GM23338 (cell line): ENCODE results near the gene CRACR2B. TPM values are rescaled to one million over a fixed set of nuclear protein-coding genes. Genes with fewer than 3 reads are reported as not detected.

ENCODE experiments used
- ATAC-seq: fragments of 200-7000 bp; cut with Tn5 transposase; 3 replicates; pipeline ENCODE4 v1.9.1; 2020
- DNase-seq: peaks from one replicate; pipeline ENCODE4 v3.0.0-alpha.2; 2015; ENCODE audit warnings: low spot score
- H2AFZ ChIP-seq: fragments of 200-600 bp; sonication (generic); 2 replicates; pipeline ENCODE4 v1.8.0; 2016; ENCODE audit warnings: antibody characterized with exemption, mild to moderate bottlenecking, moderate library complexity
- H3F3A ChIP-seq: fragments of 200-600 bp; sonication (generic); replicated peaks from 2 replicates; pipeline ENCODE4 v1.8.0; 2017; ENCODE audit warnings: antibody characterized with exemption, mixed run types, low read depth
- H3K27ac ChIP-seq: fragments of 200-600 bp; sonication (generic); 2 replicates; pipeline ENCODE4 v1.6.1; 2016; ENCODE audit warnings: low read depth
- H3K27me3 ChIP-seq: fragments of 200-600 bp; sonication (generic); 2 replicates; pipeline ENCODE4 v1.8.0; 2016; ENCODE audit warnings: mild to moderate bottlenecking, mixed run types, moderate library complexity; ENCODE audit not compliant: insufficient read depth
- H3K36me3 ChIP-seq: fragments of 200-600 bp; sonication (generic); 2 replicates; pipeline ENCODE4 v1.8.0; 2016; ENCODE audit warnings: mild to moderate bottlenecking; ENCODE audit not compliant: insufficient read depth
- H3K4me1 ChIP-seq: fragments of 200-600 bp; sonication (generic); 2 replicates; pipeline ENCODE4 v1.8.0; 2016; ENCODE audit warnings: mild to moderate bottlenecking, moderate library complexity; ENCODE audit not compliant: insufficient read depth
- H3K4me2 ChIP-seq: fragments of 200-600 bp; sonication (generic); 2 replicates; pipeline ENCODE4 v1.7.1; 2017; ENCODE audit warnings: mixed run types
- H3K4me3 ChIP-seq: fragments of 200-600 bp; sonication (generic); 2 replicates; pipeline ENCODE4 v1.6.1; 2016; ENCODE audit warnings: mixed run types
- H3K79me2 ChIP-seq: fragments of 200-600 bp; sonication (generic); replicated peaks from 2 replicates; pipeline ENCODE4 v1.8.0; 2017; ENCODE audit warnings: mild to moderate bottlenecking; ENCODE audit not compliant: insufficient read depth
- H3K9me2 ChIP-seq: fragments of 200-600 bp; sonication (generic); 2 replicates; pipeline ENCODE4 v1.8.0; 2017; ENCODE audit not compliant: insufficient read depth
- H4K20me1 ChIP-seq: fragments of 200-600 bp; sonication (generic); replicated peaks from 2 replicates; pipeline ENCODE4 v1.8.0; 2017; ENCODE audit warnings: mild to moderate bottlenecking; ENCODE audit not compliant: insufficient read depth
- H3K27ac Mint-ChIP-seq: 2 replicates; pipeline ENCODE4 v1.8.0; 2020; ENCODE audit warnings: inconsistent platforms, mild to moderate bottlenecking, moderate library complexity, mixed read lengths
- H3K27me3 Mint-ChIP-seq: 3 replicates; pipeline ENCODE4 v1.8.0; 2022; ENCODE audit warnings: low read depth, mild to moderate bottlenecking, moderate library complexity, mixed read lengths, inconsistent platforms; ENCODE audit not compliant: insufficient read depth, poor library complexity
- H3K36me3 Mint-ChIP-seq: 3 replicates; pipeline ENCODE4 v1.8.0; 2021; ENCODE audit warnings: low read depth, mild to moderate bottlenecking, inconsistent platforms, moderate library complexity, mixed read lengths
- H3K4me1 Mint-ChIP-seq: 3 replicates; pipeline ENCODE4 v1.8.0; 2020; ENCODE audit warnings: mild to moderate bottlenecking, inconsistent platforms, mixed read lengths
- H3K4me3 Mint-ChIP-seq: 3 replicates; pipeline ENCODE4 v1.8.0; 2021; ENCODE audit warnings: moderate library complexity, mild to moderate bottlenecking, inconsistent platforms, mixed read lengths
- H3K9me3 Mint-ChIP-seq: 3 replicates; pipeline ENCODE4 v1.8.0; 2020; ENCODE audit warnings: moderate library complexity, mild to moderate bottlenecking, inconsistent platforms, mixed read lengths
- CREB1 ChIP-seq: fragments of 250-450 bp; sonication (Bioruptor Pico); IDR thresholded peaks from 2 replicates; pipeline ENCODE4 v1.5.0; 2020; ENCODE audit warnings: low read depth, mild to moderate bottlenecking, moderate library complexity
- CTCF ChIP-seq, 2 experiments: fragments of 200-600 bp in 1 of 2; sonication (generic) in 1 of 2; conservative IDR thresholded peaks; 2 replicates each; pipeline versions ENCODE4 v1.5.1 to v1.6.1; 2016 to 2017; ENCODE audit warnings: antibody characterized with exemption in 2 of 2, low read depth in 2 of 2, mild to moderate bottlenecking in 2 of 2, moderate library complexity in 1 of 2
- EZH2 ChIP-seq: fragments of 200-600 bp; sonication (generic); IDR thresholded peaks from one replicate; pipeline ENCODE4 v1.8.0; 2017; ENCODE audit warnings: antibody characterized with exemption, mild to moderate bottlenecking, low read depth; ENCODE audit not compliant: unreplicated experiment
- EZH2phosphoT487 ChIP-seq: fragments of 200-600 bp; sonication (generic); IDR thresholded peaks from one replicate; pipeline ENCODE4 v1.8.1; 2018; ENCODE audit warnings: antibody characterized with exemption; ENCODE audit not compliant: unreplicated experiment
- JUNB ChIP-seq: IDR thresholded peaks from one replicate; pipeline ENCODE4 v1.6.1; 2016; ENCODE audit warnings: antibody characterized with exemption; ENCODE audit not compliant: unreplicated experiment
- NANOG ChIP-seq: IDR thresholded peaks from 2 replicates; pipeline ENCODE4 v1.6.1; 2016; ENCODE audit warnings: antibody characterized with exemption, borderline replicate concordance
- POLR2AphosphoS5 ChIP-seq: IDR thresholded peaks from 2 replicates; pipeline ENCODE4 v1.6.1; 2016; ENCODE audit warnings: antibody characterized with exemption, low read depth
- REST ChIP-seq: IDR thresholded peaks from one replicate; pipeline ENCODE4 v1.6.1; 2018; ENCODE audit warnings: antibody characterized with exemption; ENCODE audit not compliant: unreplicated experiment
- STAT1 ChIP-seq: IDR thresholded peaks from one replicate; pipeline ENCODE4 v1.6.1; 2016; ENCODE audit warnings: antibody characterized with exemption; ENCODE audit not compliant: unreplicated experiment
- ZNF114 ChIP-seq: fragments of 250-450 bp; sonication (Bioruptor Pico); IDR thresholded peaks from 2 replicates; pipeline ENCODE4 v1.5.0; 2020; ENCODE audit warnings: mild to moderate bottlenecking, moderate library complexity
- ZNF331 ChIP-seq: fragments of 250-450 bp; sonication (Bioruptor Pico); IDR thresholded peaks from 2 replicates; pipeline ENCODE4 v1.5.0; 2020; ENCODE audit warnings: low read depth, mild to moderate bottlenecking, moderate library complexity
- polyA plus RNA-seq: library from polyadenylated mRNA; unstranded; fragments of >200 nt; fragmentation: Nextera tagmentation; extraction: Ambion mirVana; gene quantifications from 2 replicates; pipeline ENCODE4 v1.2.1, GENCODE V29; 2016
- total RNA-seq: library from RNA; depleted of rRNA; stranded (reverse); fragments of >200 nt; shearing (Covaris generic); gene quantifications from 2 replicates; pipeline ENCODE4 v1.2.3, GENCODE V29; 2014
- TF ChIP-seq, protein P1 (sequence below): fragments of 250-450 bp; sonication (Bioruptor Pico); IDR thresholded peaks from 2 replicates; pipeline ENCODE4 v1.5.0; 2020; ENCODE audit warnings: mild to moderate bottlenecking, moderate library complexity
- TF ChIP-seq, protein P2 (sequence below): IDR thresholded peaks from 2 replicates; pipeline ENCODE4 v1.6.1; 2016; ENCODE audit warnings: antibody characterized with exemption

Gene CRACR2B
- total and polyA plus RNA-seq, 2 experiments from 2014 or later, result 55.9 to 64.1 TPM

DNA sequence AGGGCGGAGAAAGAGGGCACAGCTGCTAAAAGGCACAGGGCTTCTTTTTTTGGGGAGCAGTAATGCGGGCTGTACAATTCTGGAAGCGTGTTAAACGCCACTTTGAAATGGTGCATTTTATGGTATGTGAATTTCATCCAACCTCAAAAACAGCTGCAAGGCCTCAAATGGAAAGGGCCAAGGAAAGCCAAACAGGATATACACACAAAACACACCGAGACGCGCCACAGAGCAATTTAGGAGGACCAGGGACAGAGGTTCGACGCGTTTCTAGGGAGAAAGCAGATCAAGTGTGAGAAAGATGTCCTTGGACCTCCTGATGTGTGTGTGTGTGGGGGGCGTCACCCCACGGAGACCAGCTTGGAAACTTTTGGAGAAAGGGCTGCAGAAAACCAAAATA lies 46.0 kb downstream of the CRACR2B start:
- H3K4me2 ChIP-seq, result no peak overlapping the region
- H2AFZ ChIP-seq, result no peak overlapping the region
- Mint-ChIP-seq H3K36me3 (peaks cover 21% of the 10 kb centered on the region), H3K9me3 (no peaks in the 10 kb centered on the region), H3K4me1 (peaks cover 4% of the 10 kb centered on the region), H3K27ac (no peak overlapping the region), H3K4me3 (no peak overlapping the region; the same call in 2 of the 3 replicates), H3K27me3 (peaks cover 25% of the 10 kb centered on the region)
- H3K4me1 ChIP-seq, result no peaks in the 10 kb centered on the region
- no peak overlapping the region for H3K4me3 ChIP-seq
- H3K9me2 ChIP-seq, result no peaks in the 10 kb centered on the region
- TF ChIP-seq, protein P1, sequence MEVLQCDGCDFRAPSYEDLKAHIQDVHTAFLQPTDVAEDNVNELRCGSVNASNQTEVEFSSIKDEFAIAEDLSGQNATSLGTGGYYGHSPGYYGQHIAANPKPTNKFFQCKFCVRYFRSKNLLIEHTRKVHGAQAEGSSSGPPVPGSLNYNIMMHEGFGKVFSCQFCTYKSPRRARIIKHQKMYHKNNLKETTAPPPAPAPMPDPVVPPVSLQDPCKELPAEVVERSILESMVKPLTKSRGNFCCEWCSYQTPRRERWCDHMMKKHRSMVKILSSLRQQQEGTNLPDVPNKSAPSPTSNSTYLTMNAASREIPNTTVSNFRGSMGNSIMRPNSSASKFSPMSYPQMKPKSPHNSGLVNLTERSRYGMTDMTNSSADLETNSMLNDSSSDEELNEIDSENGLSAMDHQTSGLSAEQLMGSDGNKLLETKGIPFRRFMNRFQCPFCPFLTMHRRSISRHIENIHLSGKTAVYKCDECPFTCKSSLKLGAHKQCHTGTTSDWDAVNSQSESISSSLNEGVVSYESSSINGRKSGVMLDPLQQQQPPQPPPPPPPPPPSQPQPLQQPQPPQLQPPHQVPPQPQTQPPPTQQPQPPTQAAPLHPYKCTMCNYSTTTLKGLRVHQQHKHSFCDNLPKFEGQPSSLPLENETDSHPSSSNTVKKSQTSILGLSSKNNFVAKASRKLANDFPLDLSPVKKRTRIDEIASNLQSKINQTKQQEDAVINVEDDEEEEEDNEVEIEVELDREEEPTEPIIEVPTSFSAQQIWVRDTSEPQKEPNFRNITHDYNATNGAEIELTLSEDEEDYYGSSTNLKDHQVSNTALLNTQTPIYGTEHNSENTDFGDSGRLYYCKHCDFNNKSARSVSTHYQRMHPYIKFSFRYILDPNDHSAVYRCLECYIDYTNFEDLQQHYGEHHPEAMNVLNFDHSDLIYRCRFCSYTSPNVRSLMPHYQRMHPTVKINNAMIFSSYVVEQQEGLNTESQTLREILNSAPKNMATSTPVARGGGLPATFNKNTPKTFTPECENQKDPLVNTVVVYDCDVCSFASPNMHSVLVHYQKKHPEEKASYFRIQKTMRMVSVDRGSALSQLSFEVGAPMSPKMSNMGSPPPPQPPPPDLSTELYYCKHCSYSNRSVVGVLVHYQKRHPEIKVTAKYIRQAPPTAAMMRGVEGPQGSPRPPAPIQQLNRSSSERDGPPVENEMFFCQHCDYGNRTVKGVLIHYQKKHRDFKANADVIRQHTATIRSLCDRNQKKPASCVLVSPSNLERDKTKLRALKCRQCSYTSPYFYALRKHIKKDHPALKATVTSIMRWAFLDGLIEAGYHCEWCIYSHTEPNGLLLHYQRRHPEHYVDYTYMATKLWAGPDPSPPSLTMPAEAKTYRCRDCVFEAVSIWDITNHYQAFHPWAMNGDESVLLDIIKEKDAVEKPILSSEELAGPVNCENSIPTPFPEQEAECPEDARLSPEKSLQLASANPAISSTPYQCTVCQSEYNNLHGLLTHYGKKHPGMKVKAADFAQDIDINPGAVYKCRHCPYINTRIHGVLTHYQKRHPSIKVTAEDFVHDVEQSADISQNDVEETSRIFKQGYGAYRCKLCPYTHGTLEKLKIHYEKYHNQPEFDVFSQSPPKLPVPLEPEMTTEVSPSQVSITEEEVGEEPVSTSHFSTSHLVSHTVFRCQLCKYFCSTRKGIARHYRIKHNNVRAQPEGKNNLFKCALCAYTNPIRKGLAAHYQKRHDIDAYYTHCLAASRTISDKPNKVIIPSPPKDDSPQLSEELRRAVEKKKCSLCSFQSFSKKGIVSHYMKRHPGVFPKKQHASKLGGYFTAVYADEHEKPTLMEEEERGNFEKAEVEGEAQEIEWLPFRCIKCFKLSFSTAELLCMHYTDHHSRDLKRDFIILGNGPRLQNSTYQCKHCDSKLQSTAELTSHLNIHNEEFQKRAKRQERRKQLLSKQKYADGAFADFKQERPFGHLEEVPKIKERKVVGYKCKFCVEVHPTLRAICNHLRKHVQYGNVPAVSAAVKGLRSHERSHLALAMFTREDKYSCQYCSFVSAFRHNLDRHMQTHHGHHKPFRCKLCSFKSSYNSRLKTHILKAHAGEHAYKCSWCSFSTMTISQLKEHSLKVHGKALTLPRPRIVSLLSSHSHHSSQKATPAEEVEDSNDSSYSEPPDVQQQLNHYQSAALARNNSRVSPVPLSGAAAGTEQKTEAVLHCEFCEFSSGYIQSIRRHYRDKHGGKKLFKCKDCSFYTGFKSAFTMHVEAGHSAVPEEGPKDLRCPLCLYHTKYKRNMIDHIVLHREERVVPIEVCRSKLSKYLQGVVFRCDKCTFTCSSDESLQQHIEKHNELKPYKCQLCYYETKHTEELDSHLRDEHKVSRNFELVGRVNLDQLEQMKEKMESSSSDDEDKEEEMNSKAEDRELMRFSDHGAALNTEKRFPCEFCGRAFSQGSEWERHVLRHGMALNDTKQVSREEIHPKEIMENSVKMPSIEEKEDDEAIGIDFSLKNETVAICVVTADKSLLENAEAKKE (CRISPR knock-in tag), result no peak
- TF ChIP-seq POLR2AphosphoS5 (no peak), NANOG (no peak), EZH2 (no peak), STAT1 (no peak), ZNF114 (CRISPR knock-in tag) (no peak), REST (no peak), ZNF331 (no peak), EZH2phosphoT487 (no peak), CREB1 (CRISPR knock-in tag) (no peak), CTCF (conservative IDR thresholded peaks at IDR 0.05; ENCODE audit: low read depth in 2 of 2) (no peak), JUNB (no peak)
- TF ChIP-seq, protein P2, sequence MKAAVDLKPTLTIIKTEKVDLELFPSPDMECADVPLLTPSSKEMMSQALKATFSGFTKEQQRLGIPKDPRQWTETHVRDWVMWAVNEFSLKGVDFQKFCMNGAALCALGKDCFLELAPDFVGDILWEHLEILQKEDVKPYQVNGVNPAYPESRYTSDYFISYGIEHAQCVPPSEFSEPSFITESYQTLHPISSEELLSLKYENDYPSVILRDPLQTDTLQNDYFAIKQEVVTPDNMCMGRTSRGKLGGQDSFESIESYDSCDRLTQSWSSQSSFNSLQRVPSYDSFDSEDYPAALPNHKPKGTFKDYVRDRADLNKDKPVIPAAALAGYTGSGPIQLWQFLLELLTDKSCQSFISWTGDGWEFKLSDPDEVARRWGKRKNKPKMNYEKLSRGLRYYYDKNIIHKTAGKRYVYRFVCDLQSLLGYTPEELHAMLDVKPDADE, result no peak
- H3K27ac ChIP-seq, result no peak overlapping the region
- no peaks in the 10 kb centered on the region for H3K79me2 ChIP-seq
- peaks cover 15% of the 10 kb centered on the region; the same call in 1 of the 2 replicates for H3F3A ChIP-seq
- DNase-seq, result no peak
- ATAC-seq, result no peak
- no peaks in the 10 kb centered on the region for H3K36me3 ChIP-seq
- no peaks in the 10 kb centered on the region for H3K27me3 ChIP-seq
- H4K20me1 ChIP-seq, result peaks cover 12% of the 10 kb centered on the region
